GM18517 (cell line): Measurements from ENCODE around the gene LRRC9.
"Not testable (repeated sequence)": the region's sequence is repeated elsewhere in the genome, so short reads cannot be mapped to it uniquely, and the experiment has no call there.

Source experiments
- ATAC-seq: cut with Tn5 transposase; IDR thresholded peaks from one replicate; pipeline ENCODE4 v1.9.1; 2021; ENCODE audit warnings: mild to moderate bottlenecking, moderate library complexity; ENCODE audit not compliant: unreplicated experiment

LRRC9 gene

DNA sequence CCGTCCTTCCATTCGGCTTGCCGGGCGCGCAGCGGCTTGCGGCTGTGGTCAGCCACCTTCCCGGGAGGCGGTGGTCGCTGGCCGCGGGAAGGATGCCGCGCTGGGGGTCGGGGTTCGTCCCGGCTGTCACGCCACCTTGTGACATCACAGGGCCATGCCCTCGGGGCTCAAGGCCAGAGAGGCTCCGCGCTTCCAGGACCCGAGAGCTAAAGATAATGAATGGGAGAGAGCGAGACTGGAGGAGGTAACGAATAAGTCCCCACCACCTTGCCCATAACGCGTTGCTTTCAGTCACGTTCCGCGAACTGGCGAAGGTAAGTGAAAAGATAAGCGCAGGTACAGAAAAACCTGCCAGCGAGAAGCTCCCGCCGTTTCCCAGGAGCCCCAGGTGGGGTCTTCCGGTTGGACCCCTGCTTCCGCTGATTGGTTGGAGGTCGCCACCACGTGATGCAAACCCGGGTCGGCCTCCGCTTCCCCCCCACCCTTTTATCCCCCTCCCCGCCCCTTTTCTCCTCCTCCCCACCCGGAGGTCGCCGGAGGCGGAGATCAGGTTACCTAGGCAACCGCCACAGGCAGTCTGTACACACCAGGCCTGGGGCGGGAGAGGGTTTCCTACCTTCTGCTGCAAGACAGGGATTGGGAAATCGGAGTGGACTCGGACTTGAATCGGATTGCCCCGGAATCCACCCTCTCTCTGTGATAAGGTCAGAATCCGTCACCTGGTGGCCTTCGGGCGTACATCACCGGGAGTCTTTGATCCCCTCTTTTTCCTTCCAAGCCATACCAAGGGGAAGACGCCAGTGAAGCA lies at the start of gene LRRC9:
TSS of gene LRRC9 (plus strand) at position 575 of the 808 bp plus-strand sequence.
- ATAC-seq, result no peak

DNA sequence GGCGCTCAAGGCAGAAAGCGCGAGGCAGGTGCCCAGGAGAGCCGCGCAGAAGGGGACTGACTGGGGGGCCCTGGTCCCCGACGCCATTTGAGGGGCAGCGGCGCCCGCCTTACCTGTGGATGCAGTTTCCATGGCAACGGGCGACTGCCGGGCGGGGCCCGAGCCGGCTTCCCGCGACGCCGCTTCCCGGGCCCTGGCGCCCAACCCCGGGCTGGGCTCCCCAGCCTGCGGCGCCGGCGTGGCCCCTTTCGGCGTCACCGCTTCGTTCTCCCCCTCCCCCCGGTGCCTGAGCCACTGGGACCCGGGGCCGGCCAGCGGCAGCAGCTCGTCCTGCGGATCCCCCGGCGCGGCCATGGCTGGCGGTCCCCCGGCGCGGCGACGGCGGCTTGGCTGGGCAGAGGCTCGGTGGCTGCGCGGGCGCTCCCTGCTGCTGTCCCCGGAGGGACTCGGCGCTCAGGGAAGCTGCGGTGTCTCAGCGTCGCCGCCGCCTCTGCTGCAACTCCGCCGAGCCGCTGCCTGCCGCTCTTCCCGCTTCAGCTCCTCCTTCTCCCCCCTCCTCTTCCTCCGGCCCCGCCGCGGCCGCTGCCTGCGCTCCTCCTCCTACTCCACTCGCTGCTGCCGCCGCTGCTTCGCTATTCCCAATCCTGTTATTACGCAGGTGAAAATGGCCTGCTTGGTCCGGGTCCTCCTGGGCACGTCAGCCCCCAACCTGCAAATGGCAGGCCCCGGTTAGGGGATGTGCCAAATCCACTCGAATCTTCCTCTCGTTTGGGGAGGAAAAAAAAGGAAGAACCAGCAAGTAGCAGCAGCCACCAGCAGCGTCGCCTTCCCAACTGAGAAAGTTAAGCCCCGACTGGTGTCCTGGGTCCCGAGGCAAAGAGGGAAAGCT lies 49.4 kb upstream of the LRRC9 start, which contains the start of gene RTN1:
TSS of gene RTN1 (minus strand) at position 500 of the 889 bp plus-strand sequence. CDS start at position 354, 146 bp downstream.
- no peak for ATAC-seq

DNA sequence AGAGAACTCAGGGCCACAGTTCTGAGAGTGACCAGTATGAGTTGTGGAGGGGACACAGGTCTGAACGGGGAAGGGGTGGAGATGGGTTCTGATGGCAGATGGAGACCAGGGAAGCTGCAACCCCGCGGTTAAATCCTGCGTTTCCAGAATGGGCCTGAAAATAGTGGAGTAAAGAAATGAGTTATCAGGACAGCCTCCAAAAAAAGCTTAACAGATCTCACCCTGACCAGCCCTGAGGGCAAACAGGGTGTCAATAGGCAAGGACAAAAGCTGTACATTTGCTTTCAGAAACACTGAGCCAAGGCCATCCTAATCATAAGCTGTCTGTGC lies 48.8 kb upstream of the LRRC9 start:
- no peak for ATAC-seq

DNA sequence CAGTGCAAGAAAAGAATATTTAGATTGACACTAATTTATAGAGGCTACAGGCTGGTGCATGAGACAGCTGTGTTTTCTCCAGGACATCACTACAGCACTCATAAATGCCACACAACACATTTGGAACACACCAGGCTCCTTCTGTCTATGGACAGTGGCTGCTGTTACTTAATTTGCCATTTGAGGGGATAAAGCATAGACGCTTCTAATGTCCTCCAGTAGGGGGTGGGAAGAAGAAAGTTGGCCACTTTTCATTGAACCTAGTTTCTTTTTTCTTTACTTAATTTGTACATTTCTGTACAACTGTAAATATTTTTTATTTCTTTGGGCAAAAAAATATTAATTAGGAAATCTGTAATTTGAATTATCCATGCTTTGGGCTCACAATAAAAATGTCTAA lies 37.0 kb upstream of the LRRC9 start:
- no peak for ATAC-seq

DNA sequence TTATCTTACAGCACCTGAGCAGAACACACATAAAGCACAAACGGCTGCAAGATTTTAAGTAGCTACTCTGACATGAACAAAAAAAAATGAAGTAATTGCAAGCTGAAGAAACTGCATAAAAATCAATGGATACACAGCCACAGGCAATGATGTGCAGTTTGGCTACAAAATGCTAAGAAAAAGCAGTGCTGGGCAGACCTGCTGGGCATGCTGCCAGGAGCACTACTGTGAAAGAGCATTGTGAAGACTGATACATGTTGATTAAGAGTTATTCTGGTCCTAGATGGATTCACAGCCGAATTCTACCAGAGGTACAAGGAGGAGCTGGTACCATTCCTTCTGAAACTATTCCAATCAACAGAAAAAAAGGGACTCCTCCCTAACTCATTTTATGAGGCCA lies 29.3 kb upstream of the LRRC9 start:
- ATAC-seq, result no peak

DNA sequence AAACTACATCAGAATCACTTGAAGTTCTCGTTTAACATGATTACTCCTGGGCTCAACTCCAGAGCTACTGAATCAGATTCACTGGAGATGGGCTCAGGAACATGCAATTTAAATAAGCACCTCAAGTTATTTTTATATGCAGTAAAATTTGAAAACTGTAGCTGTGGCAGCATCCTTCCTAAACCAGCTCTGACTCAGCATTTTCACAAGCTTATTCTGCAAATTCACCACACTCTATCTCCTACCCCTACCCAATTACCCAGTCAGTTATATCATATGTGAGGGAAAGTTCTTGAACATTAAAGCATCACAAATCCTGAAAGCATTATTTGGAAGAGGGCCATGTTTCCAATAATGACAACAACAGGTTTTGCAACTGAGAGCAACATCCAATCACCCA lies 24.2 kb upstream of the LRRC9 start:
- no peak for ATAC-seq

DNA sequence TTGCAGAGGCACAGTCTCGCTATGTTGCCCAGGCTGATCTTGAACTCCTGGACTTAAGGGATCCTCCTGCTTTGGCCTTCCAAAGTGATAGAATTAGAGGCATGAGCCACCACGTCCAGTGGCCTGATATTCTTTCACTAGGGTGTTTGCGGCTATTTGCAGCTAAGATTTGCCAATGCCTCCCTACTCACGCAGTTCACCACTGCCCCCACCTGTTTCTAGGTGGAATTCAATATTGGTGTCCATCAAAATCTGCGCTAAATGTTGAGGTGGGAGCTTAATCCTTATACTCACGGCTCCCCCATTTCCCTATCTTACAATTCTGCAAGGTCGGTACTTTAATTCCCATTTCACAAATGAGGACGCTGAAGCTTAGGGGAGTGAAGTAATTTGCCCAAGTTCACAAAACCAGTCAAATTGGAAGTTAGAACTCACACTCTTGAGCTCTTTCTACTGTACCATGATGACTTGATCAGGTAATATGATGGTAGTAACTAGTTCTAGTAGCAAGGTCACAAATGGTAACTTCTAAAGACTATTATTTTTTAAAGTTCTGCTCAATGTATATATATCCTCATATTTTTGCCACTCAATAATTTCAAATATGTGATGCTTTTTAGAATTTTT lies 22.1 kb upstream of the LRRC9 start:
- no peak for ATAC-seq

DNA sequence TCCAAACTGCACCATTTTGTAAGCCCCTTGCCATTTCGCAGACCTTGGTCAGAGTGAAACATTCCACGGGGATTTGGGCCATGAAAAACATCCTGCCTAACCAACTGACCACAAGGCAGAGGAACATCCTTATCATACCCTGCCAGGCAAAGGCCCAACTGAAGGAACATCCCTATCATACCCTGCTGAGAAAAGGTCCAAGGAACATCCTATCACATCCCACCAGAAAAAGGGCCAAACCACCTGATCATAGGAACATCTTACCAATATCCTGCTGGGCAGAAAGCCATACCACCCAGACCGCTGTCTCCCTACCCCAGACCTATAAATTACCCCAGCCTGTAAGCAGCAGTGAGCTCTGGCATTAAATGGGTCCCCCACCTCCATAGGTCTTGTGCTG lies 19.4 kb upstream of the LRRC9 start:
- ATAC-seq, result no peak

DNA sequence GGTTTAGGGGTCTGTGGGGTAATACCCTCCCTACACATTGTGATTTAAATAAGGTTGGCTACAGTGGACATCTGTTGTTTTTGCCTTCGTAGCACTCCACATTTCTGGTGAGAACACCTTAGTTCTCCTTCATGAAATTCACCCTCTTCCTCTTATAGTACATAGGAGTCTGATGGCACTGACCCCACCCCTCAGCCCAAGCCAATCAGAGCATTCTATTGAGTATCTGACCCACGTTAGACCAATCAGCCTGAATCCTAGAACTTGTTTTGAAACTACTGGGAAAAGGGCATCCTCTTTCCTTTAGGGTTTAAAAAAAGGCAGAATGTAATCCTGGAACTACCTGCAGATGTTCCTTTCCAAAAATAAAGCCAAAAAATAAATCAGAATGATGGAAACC lies 15.8 kb upstream of the LRRC9 start:
- no peak for ATAC-seq

DNA sequence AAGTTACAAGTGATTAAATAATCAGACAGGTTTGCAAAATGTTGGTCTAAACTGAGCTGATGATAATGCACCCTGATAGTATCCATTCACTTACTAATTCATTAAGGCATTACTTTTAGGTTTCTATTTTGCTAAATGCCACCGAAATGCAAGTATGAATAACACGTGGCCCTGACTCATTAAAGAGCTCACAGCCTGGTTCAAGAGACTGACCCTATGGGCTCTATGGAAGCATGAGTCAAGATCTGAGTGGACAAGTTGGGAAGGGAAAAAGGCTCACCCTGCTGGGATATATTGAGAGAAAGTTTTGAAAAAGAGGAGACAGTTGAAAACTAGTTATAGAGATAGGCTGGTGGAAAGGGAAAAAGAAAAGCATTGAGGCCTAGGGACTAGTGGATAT lies 14.8 kb upstream of the LRRC9 start:
- no peak for ATAC-seq

DNA sequence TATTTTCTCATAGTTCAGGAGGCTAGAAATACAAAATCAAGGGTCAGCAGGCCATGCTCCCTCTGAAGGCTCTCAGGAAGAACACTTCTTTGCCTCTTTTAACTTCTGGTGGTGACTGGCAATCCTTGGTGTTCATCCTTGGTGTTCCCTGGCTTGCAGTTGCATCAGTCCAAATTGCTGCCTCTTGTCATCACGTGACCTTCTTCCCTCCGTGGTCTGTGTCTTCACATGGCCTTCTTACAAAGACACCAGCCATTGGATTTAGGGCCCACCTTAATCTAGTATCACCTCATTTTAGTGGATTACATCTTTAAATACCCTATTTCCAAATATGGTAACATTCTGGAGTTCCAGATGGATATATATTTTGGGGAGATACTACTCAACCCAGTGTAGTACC lies 7.5 kb upstream of the LRRC9 start:
- ATAC-seq, result no peak

DNA sequence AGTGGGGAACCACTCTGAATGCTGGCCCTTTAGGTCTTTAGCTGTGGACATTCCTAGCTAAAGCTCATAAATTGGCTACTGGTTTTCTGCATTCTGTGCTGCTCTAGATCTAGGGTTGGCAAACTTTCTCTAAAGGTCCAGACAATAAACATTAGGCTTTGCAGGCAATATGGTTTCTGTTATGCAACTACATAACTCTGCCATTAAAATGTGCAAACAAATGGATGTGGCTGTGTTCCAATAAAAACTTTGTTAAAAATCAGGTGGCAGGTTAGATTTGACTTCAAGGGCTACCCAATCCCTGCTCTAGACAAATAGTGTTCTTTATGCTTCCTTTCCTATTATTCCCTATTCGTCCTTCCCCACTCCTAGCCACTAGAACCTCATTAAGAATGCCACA lies 6.8 kb upstream of the LRRC9 start:
- ATAC-seq, result no peak

DNA sequence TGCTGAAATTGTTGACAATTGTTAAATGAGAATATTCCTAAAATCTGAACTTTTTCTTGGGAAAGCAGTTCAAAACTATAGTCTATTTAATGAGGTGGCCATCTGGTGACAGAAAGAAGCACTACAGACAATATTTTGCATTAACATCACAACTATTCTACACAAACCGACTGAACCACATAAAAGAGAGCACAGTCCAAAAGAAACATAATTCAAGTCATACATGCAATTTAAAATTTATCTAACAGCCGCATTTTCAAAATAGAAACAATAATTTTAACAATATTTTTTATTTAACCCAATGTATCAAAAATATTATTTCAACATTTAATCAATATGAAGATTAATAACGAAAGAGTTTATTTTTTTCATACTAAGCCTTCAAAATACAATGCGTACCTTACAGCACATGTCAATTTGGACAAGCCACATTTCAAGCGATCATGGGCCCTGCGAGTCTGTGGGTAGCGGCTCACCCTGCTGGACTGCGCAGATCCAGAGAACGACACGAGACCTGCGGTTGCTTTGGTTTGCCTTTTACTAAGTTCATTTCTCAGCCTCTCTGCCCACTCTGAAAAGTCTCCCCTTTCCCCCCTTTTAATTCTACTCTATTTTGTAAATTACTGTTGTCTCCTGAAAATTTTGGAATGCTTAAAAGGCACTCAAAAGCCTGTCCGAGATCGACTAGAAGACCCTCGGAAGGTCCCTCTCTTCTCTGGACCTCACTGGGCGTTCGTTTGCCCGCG lies 947 bp upstream of the LRRC9 start:
- peak; percentile 48 for ATAC-seq

DNA sequence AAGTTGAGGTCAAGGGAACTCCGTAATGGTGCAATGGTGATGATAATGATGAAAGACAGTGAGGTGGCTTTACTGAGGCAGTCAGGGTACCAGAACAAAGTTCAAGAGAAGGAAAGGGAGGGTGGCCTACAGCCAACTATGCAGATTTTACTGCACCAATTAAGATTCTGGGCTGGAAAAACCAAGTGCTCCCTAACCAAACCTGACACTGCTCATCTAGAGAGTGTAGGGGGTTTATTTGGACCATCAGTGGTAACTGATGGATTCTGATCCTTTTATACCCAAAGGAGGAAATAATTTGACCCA lies 387 bp downstream of the LRRC9 start:
- ATAC-seq, result no peak

DNA sequence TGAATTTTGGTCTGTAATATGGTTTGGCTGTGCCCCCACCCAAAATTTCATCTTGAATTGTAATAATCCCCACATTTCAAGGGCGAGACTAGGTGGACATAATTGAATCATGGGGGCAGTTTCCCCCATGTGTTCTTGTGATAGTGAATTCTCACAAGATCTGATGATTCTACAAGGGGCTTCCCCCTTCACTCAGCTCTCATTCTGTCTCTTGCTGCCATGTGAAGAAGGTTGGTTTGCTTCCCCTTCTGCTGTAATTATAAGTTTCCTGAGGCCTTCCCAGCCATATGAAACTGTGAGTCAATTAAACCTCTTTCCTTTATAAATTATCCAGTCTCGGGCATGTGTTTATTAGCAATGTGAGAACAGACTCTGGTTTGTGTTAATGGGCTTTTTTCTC lies 5.9 kb downstream of the LRRC9 start:
- no peak for ATAC-seq

DNA sequence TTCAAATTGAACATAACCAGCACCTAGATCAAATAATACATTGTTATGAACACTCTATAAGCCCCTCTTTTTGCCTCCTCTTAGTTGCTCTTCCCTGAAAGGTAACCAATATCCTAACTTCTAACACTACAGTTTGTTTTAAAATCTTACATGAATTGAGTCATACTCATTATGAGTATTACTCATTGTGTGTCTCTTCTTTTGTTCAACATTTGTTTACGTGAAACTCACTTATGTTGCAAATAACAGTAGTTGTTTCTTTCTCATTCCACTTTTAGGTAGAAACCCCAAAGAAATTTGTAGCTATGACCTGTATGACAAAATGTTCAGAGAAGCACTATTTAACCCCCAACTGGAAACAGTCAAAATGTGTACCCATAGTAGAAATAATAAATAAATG lies 6.6 kb downstream of the LRRC9 start:
- no peak for ATAC-seq

DNA sequence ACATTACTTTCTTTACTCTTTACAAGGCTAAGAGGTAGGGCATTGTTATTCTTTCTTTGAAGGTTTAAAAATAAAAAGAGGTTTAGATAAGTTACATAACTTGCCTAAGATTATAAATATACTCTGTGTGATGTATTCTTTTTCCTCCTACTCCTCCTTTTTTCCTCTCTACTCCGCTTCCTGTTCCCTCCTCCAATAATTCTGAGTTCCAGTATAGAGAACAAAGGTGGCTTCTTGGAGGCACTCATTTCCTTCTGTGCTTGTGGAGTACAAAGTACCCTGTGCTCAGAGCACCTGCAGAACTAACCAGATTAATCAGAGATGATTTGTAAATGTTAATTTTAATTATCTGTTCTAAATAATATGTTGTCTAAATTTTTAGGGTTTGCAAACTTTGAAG lies 11.3 kb downstream of the LRRC9 start:
- no peak for ATAC-seq

DNA sequence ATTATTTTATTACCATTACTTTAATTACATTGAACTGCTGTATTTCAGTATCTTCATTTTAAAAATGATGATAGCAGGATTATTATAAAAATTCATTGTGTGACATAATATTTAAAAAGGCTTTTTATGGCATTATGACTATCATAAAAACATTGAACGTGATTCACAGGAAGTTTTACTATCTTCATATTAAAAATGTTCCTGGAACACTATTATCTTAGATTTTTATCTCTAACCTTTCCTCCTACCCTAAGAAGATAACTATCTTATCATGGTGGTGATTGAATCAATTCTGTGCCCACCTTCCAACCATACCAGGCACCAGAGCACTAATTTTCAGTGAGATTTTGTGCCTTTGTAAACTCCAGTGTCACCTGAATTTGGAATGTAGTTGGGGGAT lies 16.2 kb downstream of the LRRC9 start:
- no peak for ATAC-seq

DNA sequence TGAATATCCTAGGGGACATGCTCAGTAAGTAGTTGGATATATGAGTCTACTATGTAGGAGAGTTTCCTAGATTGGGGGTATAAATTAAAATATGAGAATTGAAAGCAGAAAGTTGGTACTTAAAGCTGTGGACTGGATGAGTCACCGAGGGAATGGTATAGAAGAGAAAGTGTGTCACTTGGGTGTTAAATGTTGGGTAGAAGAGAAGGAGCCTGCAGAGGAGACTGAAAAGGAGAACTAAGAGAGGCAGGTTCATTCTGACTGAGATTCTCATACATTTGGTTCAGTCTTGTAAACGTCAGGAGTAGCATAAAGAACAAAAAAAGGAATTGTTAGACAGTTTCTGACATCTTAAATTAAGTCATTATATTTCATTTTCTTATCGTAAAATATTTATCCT lies 19.9 kb downstream of the LRRC9 start:
- ATAC-seq, result no peak

DNA sequence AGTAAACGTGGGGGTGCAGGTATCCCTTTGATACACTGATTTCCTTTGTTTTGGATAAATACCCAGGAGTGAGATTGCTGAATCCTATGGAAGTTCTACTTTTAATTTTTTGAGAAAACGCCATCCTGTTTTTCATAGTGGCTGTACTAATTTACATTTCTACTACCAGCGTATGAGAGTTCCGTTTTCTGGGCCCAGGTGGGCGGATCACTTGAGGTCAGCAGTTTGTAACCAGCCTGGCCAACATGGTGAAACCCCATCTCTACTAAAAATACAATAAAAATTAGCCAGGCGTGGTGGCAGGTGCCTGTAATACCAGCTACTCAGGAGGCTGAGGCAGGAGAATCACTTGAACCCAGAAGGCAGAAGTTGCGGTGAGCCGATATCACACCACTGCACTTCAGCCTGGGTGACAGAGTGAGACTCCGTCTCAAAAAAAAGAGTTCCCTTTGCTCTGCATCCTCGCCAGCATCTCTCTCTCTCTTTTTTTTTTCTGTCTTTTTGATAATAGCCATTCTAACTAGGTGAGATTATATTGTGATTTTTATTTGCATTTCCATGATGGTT lies 22.4 kb downstream of the LRRC9 start:
- ATAC-seq, result not testable (repeated sequence)

DNA sequence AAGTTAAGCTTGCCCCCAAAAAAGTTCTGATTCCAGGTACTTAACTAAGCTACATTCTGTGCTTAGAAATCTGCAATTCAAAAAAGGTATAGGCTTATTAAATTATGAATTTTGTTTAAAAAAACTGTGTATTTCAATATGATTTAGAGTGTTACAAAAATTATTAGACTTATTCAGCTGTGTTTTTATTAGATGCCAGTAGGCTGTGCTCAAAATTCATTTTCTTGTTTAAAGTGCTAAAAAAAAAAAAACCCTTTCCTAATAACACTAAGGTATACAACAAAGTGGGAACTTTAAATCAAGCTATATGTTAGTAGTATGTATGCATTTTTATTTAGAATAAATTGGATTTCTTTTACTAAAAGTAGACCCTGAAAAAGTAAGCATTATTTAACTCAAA lies 25.0 kb downstream of the LRRC9 start:
- no peak for ATAC-seq
